ENCODE measurements around the gene PALLD.
A peak's percentile ranks its signal among the peaks of the same experiment; 100 is the strongest.

Gene PALLD

GRCh38 chr4:168615294-168616065 is 118.6 kb downstream of the PALLD start:
- no peak for TF ChIP-seq JUND (IDR thresholded peaks at IDR 0.05; ENCODE audit: low read depth)
- no peak for DNase-seq (ENCODE audit: low read depth in 1 of 2, low spot score in 1 of 2)

DNA sequence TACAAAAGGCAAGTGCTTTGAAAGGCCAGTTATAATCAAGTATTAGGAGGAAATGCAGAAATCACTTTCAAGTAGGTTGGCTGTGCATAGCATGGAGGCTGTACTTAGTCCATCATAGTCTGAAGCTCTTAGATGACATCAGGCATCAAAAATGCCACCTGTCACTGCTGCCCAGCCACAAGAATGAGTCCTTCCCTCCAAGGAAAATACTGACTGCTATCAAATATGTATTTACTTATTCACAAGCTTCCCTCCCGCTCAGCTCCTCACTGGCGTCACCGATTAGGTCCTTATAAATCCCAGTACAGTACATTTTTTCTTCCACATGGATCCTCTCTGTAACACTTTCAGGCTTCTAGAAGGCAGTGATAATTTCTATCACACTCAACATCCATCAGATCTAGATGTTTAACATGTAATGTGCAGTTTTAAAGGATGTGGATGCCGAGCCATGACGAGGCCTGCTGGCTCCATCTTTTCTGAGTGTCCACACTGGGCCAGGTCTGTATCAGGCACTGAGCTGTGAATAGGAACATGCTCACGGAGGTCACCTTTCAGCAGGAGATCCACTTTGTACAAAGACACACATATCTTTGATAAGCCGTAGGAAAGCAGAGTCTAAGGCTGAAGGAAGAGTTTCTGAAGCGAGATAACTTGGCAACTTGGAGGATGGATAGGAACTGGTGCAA is 121.9 kb downstream of the PALLD start:
- in situ Hi-C loops (cut with HindIII; ENCODE audit: low pct_unique_long_range_greater_than_20kb, low sequenced_read_pairs) = no loop called here
- TF ChIP-seq JUND (IDR thresholded peaks at IDR 0.05; ENCODE audit: low read depth) = no peak
- DNase-seq (ENCODE audit: low read depth in 1 of 2, low spot score in 1 of 2) = peak in 1 of 2 experiments; percentile 40

More at GRCh38 chr4:168615294-168616065, 118.6 kb downstream of the PALLD start:
- in situ Hi-C loops (cut with HindIII; ENCODE audit: low pct_unique_long_range_greater_than_20kb, low sequenced_read_pairs) = no loop called here

DNA sequence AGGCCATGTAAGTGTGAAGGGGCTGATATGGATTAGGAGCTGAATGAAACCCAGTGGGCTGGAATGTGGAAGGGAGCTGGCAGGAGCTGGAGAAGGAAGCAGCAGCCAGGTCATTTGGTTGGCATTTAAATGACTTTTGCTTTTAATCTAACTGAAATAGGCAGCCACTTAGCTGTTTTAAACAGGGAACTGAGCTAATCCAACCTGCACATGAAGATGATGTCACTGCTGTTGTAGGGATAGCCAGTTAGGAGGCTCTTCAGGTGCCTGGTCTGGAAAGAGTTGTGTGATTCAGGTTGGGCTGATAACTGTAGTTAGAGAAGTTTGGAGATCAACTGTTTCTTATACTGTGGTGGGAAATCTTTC is 122.4 kb downstream of the PALLD start:
- in situ Hi-C loops (cut with HindIII; ENCODE audit: low pct_unique_long_range_greater_than_20kb, low sequenced_read_pairs) = no loop called here
- TF ChIP-seq JUND (IDR thresholded peaks at IDR 0.05; ENCODE audit: low read depth) = no peak
- no peak for DNase-seq (ENCODE audit: low read depth in 1 of 2, low spot score in 1 of 2)

DNA sequence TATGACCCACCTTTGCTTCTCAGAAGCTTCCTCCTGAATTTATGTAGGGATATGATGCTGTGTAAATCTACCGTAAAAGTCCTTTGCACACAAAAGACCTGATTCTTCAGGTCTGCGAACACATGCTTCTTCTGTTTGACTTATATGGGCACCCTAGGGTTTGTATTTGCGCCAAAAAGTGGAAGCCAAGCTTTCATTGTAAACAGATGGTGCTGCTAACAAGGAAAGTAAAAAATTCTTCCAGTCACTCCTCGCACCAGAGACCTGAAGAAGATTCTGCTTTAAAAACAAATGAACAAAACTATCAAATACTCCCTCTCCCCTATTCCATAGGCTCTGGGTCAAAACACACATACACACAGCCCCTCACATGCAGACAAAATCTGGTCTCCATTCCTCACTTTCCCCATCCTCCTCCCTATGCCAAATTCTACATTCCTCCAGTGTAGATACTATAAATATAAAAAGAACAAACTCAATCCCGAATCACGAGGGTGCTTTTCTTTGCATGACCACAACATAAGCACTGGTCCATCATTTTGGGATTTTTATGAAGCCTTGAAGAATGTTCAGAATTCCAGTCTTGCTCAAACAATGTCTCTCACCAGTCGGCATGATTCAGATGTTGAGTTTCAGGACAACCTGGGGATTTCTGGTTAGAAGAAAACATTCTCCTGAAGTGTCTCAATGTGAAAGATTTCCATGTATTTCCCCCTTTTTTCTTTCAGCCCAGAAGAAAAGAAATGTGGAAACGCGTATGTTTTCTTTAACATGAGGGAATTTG is 125.1 kb downstream of the PALLD start:
- DNase-seq (ENCODE audit: low read depth in 1 of 2, low spot score in 1 of 2) = peak in 1 of 2 experiments; percentile 60
- in situ Hi-C loops (cut with HindIII; ENCODE audit: low pct_unique_long_range_greater_than_20kb, low sequenced_read_pairs) = no loop called here
- no peak for TF ChIP-seq JUND (IDR thresholded peaks at IDR 0.05; ENCODE audit: low read depth)

GRCh38 chr4:168622600-168622999 is 125.7 kb downstream of the PALLD start:
- in situ Hi-C loops (cut with HindIII; ENCODE audit: low pct_unique_long_range_greater_than_20kb, low sequenced_read_pairs) = no loop called here
- no peak for DNase-seq (ENCODE audit: low read depth in 1 of 2, low spot score in 1 of 2)
- no peak for TF ChIP-seq JUND (IDR thresholded peaks at IDR 0.05; ENCODE audit: low read depth)

- TF ChIP-seq JUND (IDR thresholded peaks at IDR 0.05; ENCODE audit: low read depth) = no peak
- in situ Hi-C loops (cut with HindIII; ENCODE audit: low pct_unique_long_range_greater_than_20kb, low sequenced_read_pairs) = no loop called here
Measured at GRCh38 chr4:168623011-168623410, 126.2 kb downstream of the PALLD start.

DNA sequence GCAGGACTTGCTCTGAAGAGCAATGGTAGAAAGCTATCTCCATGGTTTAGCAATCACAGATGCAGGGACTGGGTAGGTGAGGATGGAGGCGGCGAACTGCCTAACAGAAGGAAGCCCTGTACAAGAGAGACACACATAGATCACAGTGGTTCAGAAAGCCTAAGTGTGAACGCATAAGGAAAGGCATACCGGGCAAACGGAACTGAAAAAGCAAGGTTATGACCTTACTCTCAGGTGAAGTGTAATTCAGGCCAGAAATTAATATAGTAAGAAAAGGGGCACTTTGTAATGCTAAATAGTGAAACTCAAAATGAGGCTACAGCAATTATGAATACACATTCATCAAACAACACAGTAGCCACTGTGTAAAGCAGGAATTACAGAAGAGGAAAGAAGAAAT is 126.6 kb downstream of the PALLD start:
- DNase-seq (ENCODE audit: low read depth in 1 of 2, low spot score in 1 of 2) = no peak
- TF ChIP-seq JUND (IDR thresholded peaks at IDR 0.05; ENCODE audit: low read depth) = no peak
- in situ Hi-C loops (cut with HindIII; ENCODE audit: low pct_unique_long_range_greater_than_20kb, low sequenced_read_pairs) = no loop called here

More at GRCh38 chr4:168623011-168623410, 126.2 kb downstream of the PALLD start:
- no peak for DNase-seq (ENCODE audit: low read depth in 1 of 2, low spot score in 1 of 2)

- in situ Hi-C loops (cut with HindIII; ENCODE audit: low pct_unique_long_range_greater_than_20kb, low sequenced_read_pairs) = no loop called here
- no peak for DNase-seq (ENCODE audit: low read depth in 1 of 2, low spot score in 1 of 2)
- no peak for TF ChIP-seq JUND (IDR thresholded peaks at IDR 0.05; ENCODE audit: low read depth)
Measured at GRCh38 chr4:168628251-168628650, 131.4 kb downstream of the PALLD start.

DNA sequence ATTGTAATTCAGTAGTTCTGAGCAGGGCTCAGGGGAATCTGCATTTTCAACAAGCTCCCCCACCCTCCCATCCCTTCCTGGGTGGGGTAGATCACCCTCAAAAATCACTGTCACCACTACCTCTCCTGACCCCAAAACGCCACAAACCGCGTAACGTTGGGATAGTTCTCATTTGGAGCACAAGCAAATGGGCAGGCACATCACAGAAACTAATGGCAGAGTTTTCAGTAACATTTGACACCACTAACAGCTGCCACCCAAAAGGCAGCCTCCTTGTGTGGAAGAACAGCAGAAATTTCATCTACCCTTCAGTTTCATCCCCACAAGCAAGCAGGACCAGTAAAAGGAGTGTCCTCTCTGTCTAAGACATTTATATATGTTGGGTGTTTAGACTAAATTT is 132.7 kb downstream of the PALLD start:
- in situ Hi-C loops (cut with HindIII; ENCODE audit: low pct_unique_long_range_greater_than_20kb, low sequenced_read_pairs) = no loop called here
- no peak for TF ChIP-seq JUND (IDR thresholded peaks at IDR 0.05; ENCODE audit: low read depth)
- no peak for DNase-seq (ENCODE audit: low read depth in 1 of 2, low spot score in 1 of 2)

DNA sequence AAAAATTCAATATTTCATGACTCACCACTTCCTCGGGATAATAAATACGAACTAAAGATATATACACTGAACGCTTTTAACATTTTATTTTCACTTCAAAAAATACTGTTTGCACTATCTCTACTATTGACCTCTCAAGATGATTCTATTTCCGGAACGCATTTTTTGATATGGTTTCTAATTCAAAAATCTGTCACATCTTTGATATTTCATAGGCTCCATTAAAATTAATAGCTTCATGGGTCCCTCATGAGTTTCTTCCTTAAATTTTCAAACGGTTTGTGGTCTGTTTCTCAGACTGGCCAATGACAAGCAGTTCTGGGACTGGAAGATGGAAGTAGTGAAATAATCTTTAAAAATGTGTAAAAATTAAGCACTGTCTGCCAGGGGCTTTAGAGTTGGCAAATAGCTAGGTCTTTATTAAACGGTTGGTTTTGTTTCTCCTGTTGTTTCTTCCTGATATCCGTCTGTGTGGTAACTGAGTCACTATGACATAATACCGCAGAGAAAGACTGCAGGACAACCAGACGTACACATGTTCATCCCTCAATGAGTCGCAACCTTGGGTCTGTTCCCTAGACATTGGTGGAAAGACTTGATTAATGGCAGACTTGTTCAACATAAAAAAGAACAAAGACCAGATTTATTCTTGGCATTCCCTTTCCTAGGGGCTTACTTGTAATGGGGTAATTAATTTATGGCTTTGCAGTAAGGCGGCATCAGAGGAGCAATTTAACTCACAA is 133.8 kb downstream of the PALLD start:
- no peak for TF ChIP-seq JUND (IDR thresholded peaks at IDR 0.05; ENCODE audit: low read depth)
- no peak for DNase-seq (ENCODE audit: low read depth in 1 of 2, low spot score in 1 of 2)
- in situ Hi-C loops (cut with HindIII; ENCODE audit: low pct_unique_long_range_greater_than_20kb, low sequenced_read_pairs) = no loop called here

DNA sequence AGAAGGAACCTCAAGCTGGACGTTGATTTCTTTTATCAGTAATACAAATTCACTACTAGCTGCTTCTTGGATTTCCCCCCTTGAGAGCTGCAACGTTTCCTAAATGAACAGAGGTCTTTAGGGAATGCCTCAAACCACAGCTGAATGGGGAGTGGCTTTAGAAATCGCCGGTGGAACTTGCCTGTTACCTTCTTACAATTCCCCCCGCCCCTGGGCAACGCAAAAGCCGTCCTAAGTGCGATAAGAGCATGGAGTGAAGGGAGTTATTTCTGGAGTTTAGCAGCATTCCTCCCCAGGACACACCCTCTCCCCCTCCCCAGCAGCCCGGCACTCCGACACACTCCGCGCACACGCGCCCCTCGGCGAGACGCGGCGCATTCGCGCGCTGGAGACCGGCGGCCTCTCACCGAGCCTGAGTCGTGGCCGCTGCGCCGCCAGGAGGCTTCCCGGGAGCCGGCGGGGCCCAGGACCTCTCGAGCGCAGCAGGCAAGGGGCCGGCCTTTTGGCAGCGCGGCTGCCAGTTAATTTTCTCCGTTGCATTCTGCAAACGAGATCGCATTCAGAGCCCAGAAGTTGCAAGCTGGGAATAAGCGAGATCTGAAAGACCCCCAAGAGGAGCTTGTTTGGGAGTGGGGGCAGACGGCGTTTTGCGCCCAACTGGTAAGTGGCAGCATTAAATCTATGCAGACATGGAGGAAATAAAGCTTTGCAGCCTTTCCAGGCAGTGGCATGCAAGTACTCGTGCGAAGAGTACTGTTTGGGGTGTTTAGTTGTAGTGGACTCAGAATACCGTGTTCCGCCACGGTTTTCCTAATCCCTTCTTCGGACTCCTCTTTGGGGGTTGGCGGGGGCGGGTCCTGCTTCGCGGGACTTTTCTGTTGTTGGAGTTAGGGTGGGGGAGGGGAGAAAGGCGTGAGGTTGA is 134.7 kb downstream of the PALLD start:
- in situ Hi-C loops (cut with HindIII; ENCODE audit: low pct_unique_long_range_greater_than_20kb, low sequenced_read_pairs) = no loop called here
- DNase-seq (ENCODE audit: low read depth in 1 of 2, low spot score in 1 of 2) = peak; percentile 35 to 72
- TF ChIP-seq JUND (IDR thresholded peaks at IDR 0.05; ENCODE audit: low read depth) = no peak
